HL-60 (cell line): Measurements from ENCODE around the gene COPE.

Experiments
- DNase-seq, 2 experiments: peaks; one replicate each; pipeline ENCODE4 v3.0.0-alpha.2; 2010 to 2020; ENCODE audit warnings: low read depth in 1 of 2, low spot score in 1 of 2
- H3K27ac ChIP-seq: fragments of 250-450 bp; sonication (Bioruptor Pico); replicated peaks from 2 replicates; pipeline ENCODE4 v1.5.1; 2020; ENCODE audit warnings: mild to moderate bottlenecking, moderate library complexity
- H3K27me3 ChIP-seq: fragments of 250-450 bp; sonication (Bioruptor Pico); 2 replicates; pipeline ENCODE4 v1.5.1; 2021; ENCODE audit warnings: mild to moderate bottlenecking, moderate library complexity; ENCODE audit not compliant: insufficient read depth, poor library complexity, severe bottlenecking
- H3K4me3 ChIP-seq: replicated peaks from 2 replicates; pipeline ENCODE4 v1.5.1; 2011; ENCODE audit warnings: mild to moderate bottlenecking, control low read depth, low read length; ENCODE audit not compliant: insufficient read depth
- GABPA ChIP-seq: IDR thresholded peaks from 2 replicates; pipeline ENCODE4 v1.6.1; 2012; ENCODE audit warnings: low read depth
- POLR2AphosphoS5 ChIP-seq: IDR thresholded peaks from 2 replicates; pipeline ENCODE4 v1.6.1; 2012; ENCODE audit warnings: low read depth
- SPI1 ChIP-seq: IDR thresholded peaks from 2 replicates; pipeline ENCODE4 v1.6.1; 2012; ENCODE audit warnings: low read depth, mild to moderate bottlenecking, borderline replicate concordance
- TF ChIP-seq, protein P1 (sequence below): IDR thresholded peaks from one replicate; pipeline ENCODE4 v1.5.1; 2011; ENCODE audit warnings: low read length, control low read depth, inconsistent platforms; ENCODE audit not compliant: insufficient read depth
- TF ChIP-seq, protein P2 (sequence below): IDR thresholded peaks from 2 replicates; pipeline ENCODE4 v1.6.1; 2012; ENCODE audit warnings: low read depth; ENCODE audit not compliant: insufficient replicate concordance

Gene COPE

DNA sequence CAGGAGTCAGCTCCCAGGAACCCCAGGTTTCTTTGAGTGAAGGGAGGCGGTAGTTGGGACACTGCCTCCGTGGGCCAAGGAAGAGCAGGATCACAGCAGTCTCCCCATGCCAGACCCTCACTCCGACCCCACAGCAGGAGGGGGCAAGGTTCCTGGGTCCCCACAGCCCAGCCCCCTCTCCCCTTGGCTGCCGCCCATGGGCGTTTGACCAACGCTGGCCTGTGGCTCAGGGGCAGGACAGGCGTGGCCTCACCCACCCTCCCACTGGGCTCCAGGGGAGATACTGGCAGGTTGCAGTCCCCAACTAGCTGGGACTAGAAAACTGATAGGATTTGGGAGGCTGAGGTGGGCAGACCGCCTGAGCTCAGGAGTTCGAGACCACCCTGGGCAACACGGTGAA lies 9.2 kb downstream of the COPE start:
- no peak for DNase-seq
- Histone ChIP-seq H3K27ac (no peak overlapping the region), H3K4me3 (no peak overlapping the region), H3K27me3 (no peaks in the 10 kb centered on the region)
- TF ChIP-seq POLR2AphosphoS5 = no peak
- TF ChIP-seq, protein P1, sequence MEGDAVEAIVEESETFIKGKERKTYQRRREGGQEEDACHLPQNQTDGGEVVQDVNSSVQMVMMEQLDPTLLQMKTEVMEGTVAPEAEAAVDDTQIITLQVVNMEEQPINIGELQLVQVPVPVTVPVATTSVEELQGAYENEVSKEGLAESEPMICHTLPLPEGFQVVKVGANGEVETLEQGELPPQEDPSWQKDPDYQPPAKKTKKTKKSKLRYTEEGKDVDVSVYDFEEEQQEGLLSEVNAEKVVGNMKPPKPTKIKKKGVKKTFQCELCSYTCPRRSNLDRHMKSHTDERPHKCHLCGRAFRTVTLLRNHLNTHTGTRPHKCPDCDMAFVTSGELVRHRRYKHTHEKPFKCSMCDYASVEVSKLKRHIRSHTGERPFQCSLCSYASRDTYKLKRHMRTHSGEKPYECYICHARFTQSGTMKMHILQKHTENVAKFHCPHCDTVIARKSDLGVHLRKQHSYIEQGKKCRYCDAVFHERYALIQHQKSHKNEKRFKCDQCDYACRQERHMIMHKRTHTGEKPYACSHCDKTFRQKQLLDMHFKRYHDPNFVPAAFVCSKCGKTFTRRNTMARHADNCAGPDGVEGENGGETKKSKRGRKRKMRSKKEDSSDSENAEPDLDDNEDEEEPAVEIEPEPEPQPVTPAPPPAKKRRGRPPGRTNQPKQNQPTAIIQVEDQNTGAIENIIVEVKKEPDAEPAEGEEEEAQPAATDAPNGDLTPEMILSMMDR = no peak

DNA sequence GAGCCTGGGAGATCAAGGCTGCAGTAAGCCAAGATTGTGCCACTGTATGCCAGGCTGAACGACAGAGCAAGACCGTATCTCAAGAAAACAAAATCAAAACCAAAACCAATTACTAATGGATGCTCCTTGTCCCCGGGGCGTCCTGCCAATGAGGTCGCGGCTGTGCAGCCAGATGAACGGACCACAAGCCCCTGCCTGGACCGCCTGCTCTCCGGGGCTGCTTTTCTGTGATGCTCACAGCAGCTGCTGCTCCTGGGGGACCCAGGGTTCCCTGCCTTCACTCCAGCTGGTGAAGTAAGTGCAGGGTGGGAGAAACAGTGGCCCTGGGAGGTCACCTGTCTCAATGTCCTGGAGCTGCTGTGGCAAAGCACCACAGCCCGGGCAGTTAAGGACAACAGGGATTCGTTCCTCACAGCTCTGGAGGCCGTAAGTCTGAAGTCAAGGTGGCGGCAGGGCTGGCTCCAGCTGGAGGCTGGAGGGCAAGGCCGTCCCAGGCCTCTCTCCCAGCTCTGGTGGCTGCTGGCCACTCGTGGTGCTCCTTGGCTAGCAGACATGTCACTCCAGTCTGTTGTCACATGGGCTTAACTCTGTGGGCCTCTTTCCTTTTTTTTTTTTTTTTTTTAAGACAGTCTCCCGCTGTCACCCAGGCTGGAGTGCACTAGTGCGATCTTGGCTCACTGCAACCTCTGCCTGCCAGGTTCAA lies 10.1 kb downstream of the COPE start:
- H3K27me3 ChIP-seq = no peaks in the 10 kb centered on the region
- no peak overlapping the region for H3K4me3 ChIP-seq
- DNase-seq = no peak
- TF ChIP-seq POLR2AphosphoS5 (no peak), SPI1 (no peak), GABPA (no peak)
- TF ChIP-seq, protein P1 = no peak
- TF ChIP-seq, protein P2, sequence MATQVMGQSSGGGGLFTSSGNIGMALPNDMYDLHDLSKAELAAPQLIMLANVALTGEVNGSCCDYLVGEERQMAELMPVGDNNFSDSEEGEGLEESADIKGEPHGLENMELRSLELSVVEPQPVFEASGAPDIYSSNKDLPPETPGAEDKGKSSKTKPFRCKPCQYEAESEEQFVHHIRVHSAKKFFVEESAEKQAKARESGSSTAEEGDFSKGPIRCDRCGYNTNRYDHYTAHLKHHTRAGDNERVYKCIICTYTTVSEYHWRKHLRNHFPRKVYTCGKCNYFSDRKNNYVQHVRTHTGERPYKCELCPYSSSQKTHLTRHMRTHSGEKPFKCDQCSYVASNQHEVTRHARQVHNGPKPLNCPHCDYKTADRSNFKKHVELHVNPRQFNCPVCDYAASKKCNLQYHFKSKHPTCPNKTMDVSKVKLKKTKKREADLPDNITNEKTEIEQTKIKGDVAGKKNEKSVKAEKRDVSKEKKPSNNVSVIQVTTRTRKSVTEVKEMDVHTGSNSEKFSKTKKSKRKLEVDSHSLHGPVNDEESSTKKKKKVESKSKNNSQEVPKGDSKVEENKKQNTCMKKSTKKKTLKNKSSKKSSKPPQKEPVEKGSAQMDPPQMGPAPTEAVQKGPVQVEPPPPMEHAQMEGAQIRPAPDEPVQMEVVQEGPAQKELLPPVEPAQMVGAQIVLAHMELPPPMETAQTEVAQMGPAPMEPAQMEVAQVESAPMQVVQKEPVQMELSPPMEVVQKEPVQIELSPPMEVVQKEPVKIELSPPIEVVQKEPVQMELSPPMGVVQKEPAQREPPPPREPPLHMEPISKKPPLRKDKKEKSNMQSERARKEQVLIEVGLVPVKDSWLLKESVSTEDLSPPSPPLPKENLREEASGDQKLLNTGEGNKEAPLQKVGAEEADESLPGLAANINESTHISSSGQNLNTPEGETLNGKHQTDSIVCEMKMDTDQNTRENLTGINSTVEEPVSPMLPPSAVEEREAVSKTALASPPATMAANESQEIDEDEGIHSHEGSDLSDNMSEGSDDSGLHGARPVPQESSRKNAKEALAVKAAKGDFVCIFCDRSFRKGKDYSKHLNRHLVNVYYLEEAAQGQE = no peak
- no peak overlapping the region for H3K27ac ChIP-seq

DNA sequence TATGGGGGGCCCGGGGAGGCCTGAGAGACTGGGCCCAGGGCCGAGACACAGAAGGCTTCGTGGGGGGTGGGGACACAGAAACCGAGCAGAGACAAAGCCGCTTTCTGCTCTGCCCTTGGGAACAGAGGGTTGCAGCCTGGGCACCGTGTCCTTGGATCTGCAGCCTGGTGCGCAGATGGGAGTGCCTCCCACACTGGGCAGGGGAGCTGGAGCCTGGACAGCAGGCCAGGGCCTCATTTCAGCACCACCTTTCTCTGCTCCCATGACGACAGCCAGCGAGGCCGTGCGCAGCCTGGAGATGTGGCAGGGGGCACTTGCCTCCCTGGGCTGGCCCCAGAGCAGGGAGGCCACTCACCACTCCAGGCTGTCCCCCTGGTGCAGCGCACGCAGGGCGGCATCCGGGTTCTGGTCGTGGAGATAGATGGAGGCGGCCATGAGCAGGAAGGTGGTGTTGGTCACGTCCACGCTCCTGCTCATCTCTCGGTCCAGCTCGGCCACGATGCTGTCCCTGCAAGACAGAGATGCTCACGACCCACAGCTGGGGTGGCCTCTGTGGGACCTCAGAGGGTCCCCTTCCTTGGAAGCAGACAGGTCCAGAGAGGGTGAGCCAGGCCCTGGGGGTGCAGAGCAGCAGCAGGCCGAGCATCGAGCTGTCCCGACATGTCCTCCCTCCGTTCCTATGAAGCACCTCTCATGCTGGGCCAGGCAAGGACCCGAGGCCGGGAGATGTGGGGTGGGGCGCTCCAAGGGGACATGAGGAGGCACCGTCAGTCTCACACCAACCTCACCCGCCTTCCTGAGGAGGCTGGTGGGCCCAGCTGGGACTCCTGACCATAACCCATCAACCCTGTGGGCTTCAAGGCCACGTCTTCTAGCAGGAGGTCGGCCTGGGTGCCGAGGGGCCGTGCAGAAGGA lies 12.3 kb downstream of the COPE start:
- DNase-seq = no peak
- no peak overlapping the region for H3K4me3 ChIP-seq
- no peaks in the 10 kb centered on the region for H3K27me3 ChIP-seq
- TF ChIP-seq GABPA (no peak), POLR2AphosphoS5 (no peak; the same call in 1 of the 2 replicates), SPI1 (no peak)
- TF ChIP-seq, protein P1 = no peak
- TF ChIP-seq, protein P2 = no peak
- no peak overlapping the region for H3K27ac ChIP-seq
